SK-N-SH treated with all-trans-retinoic acid at 6 μM for 48 hours (cell line): Measurements from ENCODE around the gene SERHL2.

Experiments used
- ARNTL ChIP-seq: fragments of 450-650 bp; formaldehyde crosslinking; IDR thresholded peaks from 2 replicates; pipeline ENCODE4 v1.5.0; 2020; ENCODE audit warnings: low read depth, mild to moderate bottlenecking, moderate library complexity, borderline replicate concordance
- BACH2 ChIP-seq: fragments of 250-450 bp; sonication (Bioruptor Pico); IDR thresholded peaks from 2 replicates; pipeline ENCODE4 v1.9.0; 2021; ENCODE audit warnings: mild to moderate bottlenecking, borderline replicate concordance
- CSDC2 ChIP-seq: fragments of 250-450 bp; sonication (Bioruptor Pico); IDR thresholded peaks from 2 replicates; pipeline ENCODE4 v1.5.0; 2020; ENCODE audit warnings: mild to moderate bottlenecking, moderate library complexity
- RARB ChIP-seq: fragments of 250-450 bp; sonication (Bioruptor Pico); IDR thresholded peaks from 2 replicates; pipeline ENCODE4 v1.8.0; 2021; ENCODE audit warnings: mild to moderate bottlenecking, moderate library complexity
- ZC3H10 ChIP-seq: fragments of 250-450 bp; sonication (Bioruptor Pico); IDR thresholded peaks from 2 replicates; pipeline ENCODE4 v1.5.1; 2021; ENCODE audit warnings: mild to moderate bottlenecking, moderate library complexity

DNA sequence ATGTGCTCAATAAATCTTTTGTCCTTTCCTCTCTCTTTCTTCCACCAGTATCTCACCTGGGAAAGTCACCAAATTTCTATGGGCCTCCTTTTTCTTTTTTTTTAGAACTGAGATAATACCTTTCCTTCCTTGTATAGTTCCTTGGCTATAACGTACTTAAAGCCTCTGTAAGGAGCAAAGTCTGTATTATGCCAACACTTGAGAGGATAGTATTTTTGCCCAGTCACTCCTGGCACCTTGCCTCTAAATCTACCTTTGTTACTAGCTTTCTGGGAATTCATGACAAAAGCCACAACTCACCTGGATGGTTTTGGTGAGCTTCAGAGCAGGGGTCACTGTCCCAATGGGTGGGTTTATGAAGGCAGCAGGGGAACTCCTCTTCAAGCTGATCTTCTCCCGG lies 48.7 kb downstream of the SERHL2 start:
- no peak for TF ChIP-seq RARB (CRISPR knock-in tag)
- TF ChIP-seq BACH2 (CRISPR knock-in tag) = no peak
- no peak for TF ChIP-seq ARNTL (CRISPR knock-in tag)
- TF ChIP-seq CSDC2 = no peak
- no peak for TF ChIP-seq ZC3H10 (CRISPR knock-in tag)
